Measurements from ENCODE around the gene TOMM34. TPM values are rescaled to one million over a fixed set of nuclear protein-coding genes. Genes with fewer than 3 reads are reported as not detected.

The TOMM34 gene
- total and polyA plus RNA-seq, 9 of the 15 experiments (the other 6 are each of a cell fraction or from before 2014, with no cell fraction given): 18.1 to 69.4 (median 41.7) TPM

DNA sequence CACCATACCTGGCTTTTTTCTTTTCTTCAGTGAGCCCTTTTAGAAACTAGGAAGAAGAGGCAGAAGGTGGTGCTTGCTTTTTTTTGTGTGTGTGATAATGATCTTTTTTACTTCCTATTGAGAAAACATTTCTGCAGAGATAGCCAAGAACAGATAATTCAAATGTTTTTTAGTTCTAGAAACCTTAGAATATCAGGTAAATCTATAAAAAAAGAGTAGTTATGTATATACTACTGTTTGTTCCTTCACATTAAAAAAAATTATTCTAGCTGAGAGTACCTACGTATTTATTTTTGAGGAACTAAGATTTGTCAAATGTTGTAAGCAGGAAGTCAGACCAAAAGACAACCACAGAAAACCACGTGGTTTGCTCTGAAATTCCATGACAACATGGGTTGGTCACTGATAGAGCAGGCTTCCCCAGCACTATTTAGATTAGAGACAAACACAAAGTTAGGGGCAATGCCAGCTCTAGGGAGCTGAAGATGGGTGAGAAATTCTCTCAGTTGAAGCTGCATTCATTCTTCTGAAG lies 19.0 kb upstream of the TOMM34 start (continued):
- TF ChIP-seq ARID4B (CRISPR knock-in tag; IDR thresholded peaks at IDR 0.05) (no peak), ZBED1 (IDR thresholded peaks at IDR 0.05) (no peak), SP2 (IDR thresholded peaks at IDR 0.05; ENCODE audit: extremely low read depth, low read depth, low read length, poor library complexity, severe bottlenecking) (no peak), ZFP1 (CRISPR knock-in tag; IDR thresholded peaks at IDR 0.05) (no peak), ZNF507 (tag; conservative IDR thresholded peaks at IDR 0.05) (no peak), HIVEP1 (CRISPR knock-in tag; IDR thresholded peaks at IDR 0.05) (no peak), ATF1 (CRISPR knock-in tag; IDR thresholded peaks at IDR 0.05) (no peak), ATF1 (tag; IDR thresholded peaks at IDR 0.05) (peak; percentile 69), CBFA2T3 (IDR thresholded peaks at IDR 0.05) (0 out of 2 replicates have a peak, but pooled peaks have one; percentile 9), TBL1XR1 (IDR thresholded peaks at IDR 0.05; ENCODE audit: low read length in 2 of 2) (no peak), SMARCC2 (IDR thresholded peaks at IDR 0.05; ENCODE audit: low read depth) (peak; percentile 58; the same call in 1 of the 2 replicates), SREBF2 (CRISPR knock-in tag; IDR thresholded peaks at IDR 0.05) (no peak), HMGXB4 (CRISPR knock-in tag; IDR thresholded peaks at IDR 0.05) (no peak), MYBL2 (IDR thresholded peaks at IDR 0.05; ENCODE audit: low read depth) (no peak), MYBL2 (CRISPR knock-in tag; IDR thresholded peaks at IDR 0.05; ENCODE audit: borderline replicate concordance) (no peak), LARP7 (IDR thresholded peaks at IDR 0.05) (no peak), CEBPB (tag; IDR thresholded peaks at IDR 0.05) (no peak), RFX1 (IDR thresholded peaks at IDR 0.05) (peak; percentile 65), GABPB1 (CRISPR knock-in tag; IDR thresholded peaks at IDR 0.05) (no peak), GATAD2A (IDR thresholded peaks at IDR 0.05) (no peak), DIDO1 (tag; IDR thresholded peaks at IDR 0.05; ENCODE audit: low read depth) (no peak), EWSR1 (IDR thresholded peaks at IDR 0.05; ENCODE audit: borderline replicate concordance, low read depth, partially characterized antibody) (no peak)
- TF ChIP-seq, protein P1, sequence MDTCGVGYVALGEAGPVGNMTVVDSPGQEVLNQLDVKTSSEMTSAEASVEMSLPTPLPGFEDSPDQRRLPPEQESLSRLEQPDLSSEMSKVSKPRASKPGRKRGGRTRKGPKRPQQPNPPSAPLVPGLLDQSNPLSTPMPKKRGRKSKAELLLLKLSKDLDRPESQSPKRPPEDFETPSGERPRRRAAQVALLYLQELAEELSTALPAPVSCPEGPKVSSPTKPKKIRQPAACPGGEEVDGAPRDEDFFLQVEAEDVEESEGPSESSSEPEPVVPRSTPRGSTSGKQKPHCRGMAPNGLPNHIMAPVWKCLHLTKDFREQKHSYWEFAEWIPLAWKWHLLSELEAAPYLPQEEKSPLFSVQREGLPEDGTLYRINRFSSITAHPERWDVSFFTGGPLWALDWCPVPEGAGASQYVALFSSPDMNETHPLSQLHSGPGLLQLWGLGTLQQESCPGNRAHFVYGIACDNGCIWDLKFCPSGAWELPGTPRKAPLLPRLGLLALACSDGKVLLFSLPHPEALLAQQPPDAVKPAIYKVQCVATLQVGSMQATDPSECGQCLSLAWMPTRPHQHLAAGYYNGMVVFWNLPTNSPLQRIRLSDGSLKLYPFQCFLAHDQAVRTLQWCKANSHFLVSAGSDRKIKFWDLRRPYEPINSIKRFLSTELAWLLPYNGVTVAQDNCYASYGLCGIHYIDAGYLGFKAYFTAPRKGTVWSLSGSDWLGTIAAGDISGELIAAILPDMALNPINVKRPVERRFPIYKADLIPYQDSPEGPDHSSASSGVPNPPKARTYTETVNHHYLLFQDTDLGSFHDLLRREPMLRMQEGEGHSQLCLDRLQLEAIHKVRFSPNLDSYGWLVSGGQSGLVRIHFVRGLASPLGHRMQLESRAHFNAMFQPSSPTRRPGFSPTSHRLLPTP (IDR thresholded peaks at IDR 0.05; ENCODE audit: borderline replicate concordance, extremely low read depth, insufficient read length): no peak
